Stimulated activated CD4-positive, alpha-beta T cell treated with anti-CD3 and anti-CD28 coated beads, TNF-alpha, amount 100 ng/mL, for 4 hours (primary cell): ENCODE data around the gene B3GALT4.
A peak's percentile ranks its signal among the peaks of the same experiment; 100 is the strongest.
"Not testable (repeated sequence)": the region's sequence is repeated elsewhere in the genome, so short reads cannot be mapped to it uniquely, and the experiment has no call there.

Experiments
- DNase-seq, 3 experiments: peaks; one replicate each; pipeline ENCODE4 v3.0.0-alpha.2; 2020; ENCODE audit warnings: low read depth in 3 of 3

Gene B3GALT4

DNA sequence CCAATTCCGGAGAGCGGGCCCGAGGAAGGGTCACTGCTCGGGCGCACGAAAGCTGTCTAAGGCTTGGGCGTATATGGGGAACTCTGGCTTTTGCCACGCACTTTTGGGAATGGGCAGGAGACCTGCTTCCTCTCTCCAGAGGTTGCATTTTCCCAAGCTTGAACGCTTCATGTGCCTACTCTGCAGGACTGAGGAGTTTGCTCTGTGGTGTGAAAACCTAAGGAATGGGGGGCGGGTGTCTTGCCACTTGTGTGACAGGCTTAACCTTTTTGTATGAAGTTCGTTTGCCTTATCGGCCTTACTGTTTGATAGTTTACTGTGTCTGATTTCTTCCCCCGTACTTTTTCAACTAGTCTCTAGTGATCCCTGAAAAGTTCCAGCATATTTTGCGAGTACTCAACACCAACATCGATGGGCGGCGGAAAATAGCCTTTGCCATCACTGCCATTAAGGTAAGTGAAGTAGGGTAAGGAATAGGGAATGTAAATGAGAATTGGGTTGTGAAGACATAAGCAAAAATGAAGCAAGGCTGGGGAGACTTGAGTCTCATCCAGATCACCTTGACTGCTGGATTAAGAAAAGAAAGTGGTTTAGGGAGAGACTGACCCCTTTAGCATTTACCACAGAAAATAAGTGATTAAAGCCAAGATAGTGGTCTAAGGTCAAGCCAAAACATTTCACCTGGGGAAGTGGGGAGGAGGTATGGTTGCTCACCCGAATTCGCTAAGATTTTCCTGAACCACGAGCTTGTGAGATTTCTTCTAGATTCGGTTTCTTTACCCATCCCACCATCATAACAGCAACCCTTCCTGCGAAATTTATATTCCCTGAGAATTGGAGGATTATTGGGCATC lies 4.4 kb upstream of the B3GALT4 start:
- DNase-seq, result no peak

DNA sequence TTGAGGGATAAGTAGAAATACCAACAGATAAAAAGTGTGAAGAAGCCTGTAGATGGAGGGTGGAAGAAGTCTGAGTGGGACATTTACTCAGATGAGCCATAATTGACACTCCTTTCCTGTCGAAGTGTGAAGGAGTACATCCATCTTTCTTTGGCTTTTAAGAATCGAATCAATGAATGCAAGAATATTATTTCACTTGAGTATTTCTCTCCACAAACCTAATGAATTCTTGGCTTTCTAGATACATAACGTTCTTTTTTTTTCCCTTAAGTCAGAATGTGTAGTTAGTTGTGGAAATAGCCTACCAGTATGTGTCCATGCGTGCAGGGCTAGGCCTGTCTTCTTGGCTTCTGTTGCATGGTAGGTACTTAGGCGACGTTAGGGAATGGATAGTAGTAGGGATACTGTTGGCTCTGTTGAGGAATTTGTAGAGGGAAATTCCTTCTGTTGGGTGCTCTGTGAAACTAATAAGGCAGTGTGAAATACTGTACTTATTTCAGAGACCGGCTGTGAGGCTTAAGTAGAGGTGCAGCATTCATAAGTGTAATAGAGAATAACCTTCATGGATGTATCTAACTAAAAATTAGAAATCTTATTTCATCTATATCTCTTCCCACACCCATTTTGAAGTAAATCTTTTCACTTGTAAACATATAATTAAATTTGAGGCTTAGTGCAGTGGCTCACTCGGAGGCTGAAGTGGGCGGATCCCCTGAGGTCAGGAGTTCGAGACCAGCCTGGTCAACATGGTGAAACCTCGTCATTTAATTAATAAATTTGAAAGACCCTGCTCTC lies 3.6 kb upstream of the B3GALT4 start:
- DNase-seq, result no peak

DNA sequence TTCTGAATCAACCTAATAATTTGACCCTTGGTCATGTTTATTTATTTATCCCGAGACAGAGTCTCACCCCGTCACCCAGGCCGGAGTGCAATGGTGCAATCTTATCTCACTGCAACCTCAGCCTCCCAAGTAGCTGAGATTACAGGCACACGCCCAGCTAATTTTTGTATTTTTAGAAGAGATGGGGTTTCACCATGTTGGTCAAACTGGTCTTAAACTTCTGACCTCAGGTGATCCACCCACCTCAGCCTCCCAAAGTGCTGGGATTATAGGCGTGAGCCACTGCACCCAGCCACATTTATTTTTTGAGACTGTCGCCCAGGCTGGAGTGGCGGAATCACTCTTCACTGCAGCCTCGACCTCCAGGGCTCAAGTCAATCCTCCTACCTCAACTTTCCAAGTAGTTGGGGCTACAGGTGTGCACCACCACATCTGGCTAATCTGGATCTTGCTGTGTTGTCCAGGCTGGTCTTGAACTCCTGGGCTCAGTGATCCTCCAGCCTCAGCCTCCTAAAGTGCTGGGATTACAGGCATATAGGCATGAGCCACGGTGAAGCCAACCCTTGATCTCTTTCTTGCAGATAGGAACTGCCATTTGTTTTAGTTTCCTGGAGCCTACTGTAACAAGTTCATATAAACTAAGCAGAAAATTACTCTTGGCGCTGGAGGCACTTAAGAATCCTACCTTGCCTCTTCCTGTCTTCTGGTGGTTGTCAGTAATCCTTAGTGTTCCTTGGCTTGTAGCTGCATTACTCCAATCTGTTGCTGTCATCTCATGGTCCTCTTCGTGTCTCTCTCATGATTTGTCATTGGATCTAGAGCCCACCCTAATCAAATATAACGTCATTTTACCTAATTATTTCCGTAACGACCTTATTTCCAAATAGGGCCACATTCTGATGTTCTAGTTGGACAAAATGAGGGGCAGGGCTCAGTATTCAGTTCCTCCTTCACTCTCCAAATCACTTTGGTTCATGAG lies 2.7 kb upstream of the B3GALT4 start:
- no peak for DNase-seq

DNA sequence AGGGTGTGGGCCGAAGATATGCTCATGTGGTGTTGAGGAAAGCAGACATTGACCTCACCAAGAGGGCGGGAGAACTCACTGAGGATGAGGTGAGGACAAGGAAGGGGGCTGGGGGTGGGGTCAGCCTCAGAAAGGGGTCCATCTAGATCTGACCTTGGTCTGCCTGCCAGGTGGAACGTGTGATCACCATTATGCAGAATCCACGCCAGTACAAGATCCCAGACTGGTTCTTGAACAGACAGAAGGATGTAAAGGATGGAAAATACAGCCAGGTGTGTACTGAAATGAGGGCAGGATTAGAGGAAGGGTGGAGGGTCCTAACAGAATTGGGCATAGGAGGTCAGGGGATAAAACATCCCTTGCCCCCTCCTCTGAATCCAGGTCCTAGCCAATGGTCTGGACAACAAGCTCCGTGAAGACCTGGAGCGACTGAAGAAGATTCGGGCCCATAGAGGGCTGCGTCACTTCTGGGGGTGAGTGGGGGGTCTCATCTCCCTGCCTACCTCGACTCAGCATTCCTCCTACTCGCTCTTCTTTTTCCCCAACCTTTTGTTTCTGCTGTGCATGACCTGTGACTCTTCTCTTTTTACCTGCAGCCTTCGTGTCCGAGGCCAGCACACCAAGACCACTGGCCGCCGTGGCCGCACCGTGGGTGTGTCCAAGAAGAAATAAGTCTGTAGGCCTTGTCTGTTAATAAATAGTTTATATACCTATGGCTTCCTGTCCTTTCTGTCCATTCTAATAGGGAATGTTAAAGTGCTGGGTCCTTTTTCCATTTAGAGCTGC lies 935 bp upstream of the B3GALT4 start:
- not testable (repeated sequence) for DNase-seq

DNA sequence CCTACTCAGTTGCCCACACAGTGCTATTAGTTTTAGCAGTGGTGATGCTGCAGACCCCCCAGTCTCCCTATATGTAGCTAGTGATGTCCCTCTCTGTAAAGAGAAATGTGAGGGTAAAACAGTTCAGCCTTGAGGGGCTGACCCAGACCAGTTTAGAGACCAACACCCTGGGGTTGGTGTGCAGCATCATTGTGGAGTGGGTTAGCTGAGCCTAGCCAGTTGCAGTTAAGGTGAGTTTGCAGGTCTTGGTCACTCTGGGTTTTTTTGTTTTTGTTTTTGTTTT lies 401 bp upstream of the B3GALT4 start:
- DNase-seq, result no peak

DNA sequence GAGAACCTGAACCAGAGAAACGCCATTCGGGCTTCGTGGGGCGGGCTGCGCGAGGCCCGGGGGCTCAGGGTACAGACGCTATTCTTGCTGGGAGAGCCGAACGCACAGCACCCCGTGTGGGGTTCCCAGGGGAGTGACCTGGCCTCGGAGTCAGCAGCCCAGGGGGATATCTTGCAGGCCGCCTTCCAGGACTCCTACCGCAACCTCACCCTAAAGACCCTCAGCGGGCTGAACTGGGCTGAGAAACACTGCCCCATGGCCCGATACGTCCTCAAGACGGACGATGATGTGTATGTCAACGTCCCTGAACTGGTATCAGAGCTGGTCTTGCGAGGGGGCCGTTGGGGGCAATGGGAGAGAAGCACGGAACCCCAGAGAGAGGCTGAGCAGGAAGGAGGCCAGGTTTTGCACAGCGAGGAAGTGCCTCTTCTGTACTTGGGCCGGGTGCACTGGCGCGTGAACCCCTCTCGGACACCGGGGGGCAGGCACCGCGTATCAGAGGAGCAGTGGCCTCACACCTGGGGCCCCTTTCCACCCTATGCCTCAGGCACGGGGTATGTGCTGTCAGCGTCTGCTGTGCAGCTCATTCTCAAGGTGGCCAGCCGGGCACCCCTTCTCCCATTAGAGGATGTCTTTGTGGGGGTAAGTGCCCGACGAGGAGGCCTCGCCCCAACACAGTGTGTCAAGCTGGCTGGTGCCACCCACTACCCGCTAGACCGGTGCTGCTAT lies 904 bp downstream of the B3GALT4 start:
- no peak for DNase-seq

DNA sequence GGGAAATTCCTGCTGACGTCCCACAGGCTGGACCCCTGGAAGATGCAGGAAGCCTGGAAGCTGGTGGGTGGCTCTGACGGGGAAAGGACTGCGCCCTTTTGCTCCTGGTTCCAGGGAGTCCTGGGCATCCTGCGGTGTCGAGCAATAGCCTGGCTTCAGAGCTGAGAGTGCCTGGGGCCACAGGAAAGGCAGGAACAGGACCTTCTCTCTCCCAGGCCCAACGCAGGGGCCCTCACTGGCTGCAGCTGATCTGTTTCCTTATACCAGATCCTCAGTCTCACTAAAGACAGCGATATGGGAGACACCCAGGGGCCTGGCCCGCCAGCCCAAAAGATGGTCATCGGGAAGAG lies 1.4 kb downstream of the B3GALT4 start:
- DNase-seq, result no peak

DNA sequence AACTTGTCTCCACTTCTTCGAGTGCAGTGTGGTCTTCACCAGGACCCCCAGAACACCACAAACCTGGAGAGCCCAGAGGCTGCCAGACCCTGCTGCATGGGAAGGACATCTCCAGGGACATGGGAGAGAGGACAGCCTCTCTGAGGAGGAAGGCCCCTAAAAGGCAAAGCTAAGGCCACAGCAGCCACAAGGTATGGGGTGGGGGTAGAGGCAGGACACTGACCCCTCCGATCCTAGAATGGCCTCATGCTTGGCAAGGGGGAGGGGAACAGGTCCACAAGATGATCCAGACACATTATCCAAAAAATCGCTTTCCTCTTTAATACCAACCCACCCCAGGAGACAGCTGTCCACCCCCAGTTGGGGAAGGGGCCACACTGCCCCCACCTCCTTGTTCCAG lies 1.9 kb downstream of the B3GALT4 start:
- no peak for DNase-seq

DNA sequence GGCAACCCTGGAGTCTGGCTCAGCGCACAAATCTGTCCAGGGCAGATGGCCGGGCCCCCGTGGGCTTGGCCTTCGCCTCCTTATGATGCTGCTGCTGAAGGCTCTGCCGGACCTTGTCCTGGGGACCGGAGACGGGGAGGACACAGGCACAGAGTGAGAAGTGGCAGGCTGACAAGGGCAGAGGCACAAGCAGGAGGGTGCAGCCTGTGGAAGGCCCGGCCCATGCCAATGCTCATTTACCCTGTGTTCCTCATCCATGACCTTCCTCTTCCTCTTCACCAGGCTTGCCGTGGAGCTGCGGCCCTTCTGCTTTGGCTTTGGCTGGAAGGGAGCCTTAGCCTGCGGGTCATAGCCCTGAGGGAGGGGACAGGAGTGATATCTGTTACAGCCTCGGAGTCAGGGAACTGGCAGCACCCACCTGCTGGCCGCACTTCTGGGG lies 2.4 kb downstream of the B3GALT4 start:
- no peak for DNase-seq

DNA sequence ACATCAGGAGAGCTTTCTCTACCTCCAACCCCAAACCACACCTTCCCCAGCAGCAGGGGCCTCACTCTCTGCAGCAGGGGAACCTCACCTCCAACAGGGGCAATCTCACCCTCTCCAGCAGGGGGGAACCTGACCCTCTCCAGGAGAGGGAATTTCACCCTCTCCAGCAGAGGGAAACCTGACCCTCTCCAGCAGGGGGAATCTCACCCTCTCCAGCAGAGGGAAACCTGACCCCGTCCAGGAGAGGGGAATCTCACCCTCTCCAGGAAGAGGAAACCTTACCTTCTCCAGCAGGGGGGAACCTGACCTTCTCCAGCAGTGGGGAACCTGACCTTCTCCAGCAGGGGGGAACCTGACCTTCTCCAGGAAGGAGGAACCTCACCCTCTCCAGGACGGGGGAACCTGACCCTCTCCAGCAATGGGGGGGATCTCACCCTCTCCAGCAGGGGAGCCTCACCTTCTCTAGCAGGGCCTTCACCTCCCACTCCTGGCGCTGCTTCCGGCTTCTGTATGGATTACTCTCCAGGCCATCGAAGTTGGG lies 3.1 kb downstream of the B3GALT4 start:
- DNase-seq, result no peak

DNA sequence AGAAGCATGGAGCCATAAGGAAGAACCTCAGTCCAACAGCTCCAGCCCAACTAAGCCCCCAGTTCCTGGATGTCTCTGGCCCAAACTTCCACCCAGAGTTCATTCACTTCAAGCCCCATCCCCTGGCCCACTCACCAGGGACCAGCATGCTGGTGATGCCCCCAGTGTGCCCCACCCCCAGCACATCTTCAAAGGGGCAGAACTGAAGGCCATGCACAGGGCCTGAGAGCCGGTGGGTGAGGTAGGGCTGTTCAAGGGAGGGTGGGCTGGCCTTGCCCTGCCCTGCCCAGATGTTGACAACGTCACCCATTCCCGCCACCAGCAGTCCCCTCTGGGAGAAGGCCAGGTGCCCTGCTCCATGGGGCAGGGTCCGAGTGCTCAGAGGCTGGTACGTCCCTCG lies 3.6 kb downstream of the B3GALT4 start:
- DNase-seq, result no peak

DNA sequence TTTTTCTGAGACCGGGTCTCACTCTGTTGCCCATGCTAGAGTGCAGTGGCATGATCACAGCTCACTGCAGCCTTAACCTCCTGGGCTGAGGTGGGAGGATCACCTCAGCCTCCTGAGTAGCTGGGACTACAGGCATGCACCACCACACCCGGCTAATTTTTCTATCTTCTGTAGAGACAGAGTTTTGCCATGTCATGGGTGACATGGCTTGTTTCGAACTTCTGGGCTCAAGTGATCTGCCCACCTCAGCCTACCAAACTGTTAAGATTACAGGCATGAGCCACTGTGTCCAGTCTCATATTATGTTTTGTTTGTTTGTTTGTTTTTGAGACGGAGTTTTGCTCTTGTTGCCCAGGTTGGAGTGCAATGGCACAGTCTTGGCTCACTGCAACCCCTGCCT lies 8.3 kb downstream of the B3GALT4 start:
- not testable (repeated sequence) for DNase-seq

DNA sequence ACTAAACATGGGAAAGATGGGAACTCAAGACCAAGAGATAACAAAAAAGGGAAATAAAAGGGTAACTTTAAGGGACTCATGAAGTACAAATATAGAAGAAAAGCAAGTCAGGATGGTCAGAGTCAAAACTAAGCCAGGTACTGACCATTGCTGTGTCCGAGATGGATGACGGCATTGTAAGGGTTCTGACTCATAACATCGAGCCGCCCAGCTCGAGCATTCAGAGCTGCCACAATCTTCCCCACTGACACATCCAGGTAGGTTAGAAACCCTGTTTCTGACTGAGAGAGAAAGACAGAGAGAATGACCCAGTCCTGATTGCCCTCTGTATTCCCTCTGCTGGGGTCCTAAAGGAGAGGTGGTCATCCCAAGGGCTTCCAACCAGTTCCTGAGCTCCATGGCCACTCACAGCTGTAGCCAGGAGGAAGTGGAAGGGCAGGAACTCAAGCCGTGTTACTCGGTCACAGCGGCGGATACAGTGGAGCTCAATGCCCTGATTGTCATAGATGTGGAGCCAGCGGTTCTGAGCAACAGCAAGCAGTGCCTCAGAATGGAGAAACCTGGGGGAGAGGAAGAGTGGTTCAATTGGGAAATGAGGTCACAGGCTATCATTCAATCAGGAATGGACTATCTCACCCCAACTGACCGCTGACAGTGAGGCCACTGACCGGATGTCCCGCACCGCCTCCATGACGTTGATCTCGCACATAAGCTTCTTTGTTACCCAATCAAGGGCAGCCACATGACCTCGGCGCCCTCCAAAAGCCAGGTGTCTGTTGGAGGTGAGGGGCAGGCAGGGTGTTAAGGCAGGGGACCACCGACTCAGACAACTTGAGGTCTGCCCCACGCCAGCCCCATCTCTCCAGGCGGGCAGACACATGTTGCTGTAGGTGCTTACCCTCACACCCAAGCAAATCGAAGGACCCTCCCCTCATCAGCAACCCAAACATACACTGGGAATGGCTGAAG lies 10.3 kb downstream of the B3GALT4 start:
- DNase-seq, result no peak

DNA sequence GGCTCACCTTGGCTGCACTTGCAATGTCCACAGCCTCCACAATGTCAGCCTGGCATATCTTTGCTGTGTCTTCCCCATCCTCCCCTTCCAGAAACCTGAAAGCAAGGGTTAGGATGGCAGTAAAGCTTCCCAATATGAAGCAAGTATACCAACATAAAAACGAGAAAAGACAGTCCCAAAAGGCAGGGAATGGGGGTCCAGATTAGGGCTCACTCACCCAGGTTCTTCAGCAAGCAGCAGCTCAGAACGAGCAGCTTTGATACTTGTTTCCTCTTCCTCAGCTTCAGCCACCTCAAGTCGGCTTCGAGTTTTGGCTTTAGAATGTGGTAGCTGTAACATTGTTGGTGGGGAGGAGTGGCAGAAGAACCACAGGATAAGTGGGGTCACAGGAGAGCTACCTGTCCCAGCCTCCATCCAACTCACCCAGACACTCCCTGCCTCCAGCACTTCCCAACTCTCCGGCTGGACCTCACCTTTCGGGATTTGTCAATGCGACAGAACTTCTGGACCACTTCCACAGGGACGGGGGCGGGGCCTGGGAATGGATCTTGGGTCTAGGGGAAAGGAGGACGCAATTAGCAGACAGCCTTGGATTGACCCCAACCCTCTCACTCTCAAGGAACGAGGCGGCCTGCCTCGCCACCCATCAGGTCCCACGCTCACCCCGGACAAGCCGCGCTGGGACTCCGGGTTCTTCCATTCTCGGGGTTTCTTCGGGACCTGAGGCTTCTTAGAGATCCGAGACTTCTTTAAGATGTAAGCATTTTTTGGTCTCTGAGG lies 11.4 kb downstream of the B3GALT4 start:
- no peak for DNase-seq

DNA sequence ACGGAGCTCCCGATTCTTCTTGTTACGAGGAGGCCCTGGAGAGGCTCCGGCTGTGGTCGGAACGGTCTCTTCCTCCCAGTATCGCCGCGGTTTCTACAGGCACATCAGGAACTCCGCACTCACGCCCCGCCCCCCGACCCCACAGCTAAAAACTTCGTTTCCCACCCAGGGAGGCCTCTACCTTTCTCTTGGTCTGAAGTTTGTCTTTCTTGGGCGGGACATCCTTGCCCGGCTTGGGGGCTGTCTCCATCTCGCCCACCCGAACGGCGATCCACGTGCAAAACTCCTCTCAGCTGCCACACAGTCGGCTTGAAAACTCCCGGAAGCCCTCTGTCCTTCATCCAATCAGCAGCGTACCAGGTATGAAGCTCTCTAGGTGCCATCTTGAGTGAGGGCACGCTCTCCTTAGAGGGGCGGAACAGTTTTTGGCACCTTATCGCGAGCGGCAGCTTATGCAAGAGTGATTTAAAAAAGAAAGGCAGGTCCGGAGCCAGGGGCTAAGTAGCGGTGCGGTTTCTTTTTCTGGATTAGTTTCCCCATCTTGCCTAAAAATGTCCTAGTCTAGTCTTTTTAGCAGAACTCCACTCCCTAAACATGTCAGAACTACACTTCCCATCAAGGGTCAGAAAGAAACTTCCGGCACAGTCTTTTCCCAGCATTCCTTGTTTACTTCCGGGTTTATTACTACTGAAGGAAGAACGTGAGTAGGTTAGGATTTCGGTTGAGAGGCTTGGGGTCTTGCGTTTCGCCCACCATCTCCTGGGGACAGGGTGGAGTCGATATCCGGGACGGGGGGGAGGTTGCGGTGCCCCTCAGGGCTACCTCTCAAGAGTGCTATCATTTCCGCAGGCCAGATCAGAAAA lies 12.2 kb downstream of the B3GALT4 start, which contains the start of the genes PFDN6 and WDR46:
Gene PFDN6, plus strand, starts transcription at position 681 of the 863 bp plus-strand sequence. CDS start 256 bp downstream, outside the sequence.
Gene WDR46, minus strand, starts transcription at position 319 of the 863 bp plus-strand sequence. Its CDS starts 69 bp downstream, at position 250.
- peak; percentile 46 to 67 (median 66) for DNase-seq

DNA sequence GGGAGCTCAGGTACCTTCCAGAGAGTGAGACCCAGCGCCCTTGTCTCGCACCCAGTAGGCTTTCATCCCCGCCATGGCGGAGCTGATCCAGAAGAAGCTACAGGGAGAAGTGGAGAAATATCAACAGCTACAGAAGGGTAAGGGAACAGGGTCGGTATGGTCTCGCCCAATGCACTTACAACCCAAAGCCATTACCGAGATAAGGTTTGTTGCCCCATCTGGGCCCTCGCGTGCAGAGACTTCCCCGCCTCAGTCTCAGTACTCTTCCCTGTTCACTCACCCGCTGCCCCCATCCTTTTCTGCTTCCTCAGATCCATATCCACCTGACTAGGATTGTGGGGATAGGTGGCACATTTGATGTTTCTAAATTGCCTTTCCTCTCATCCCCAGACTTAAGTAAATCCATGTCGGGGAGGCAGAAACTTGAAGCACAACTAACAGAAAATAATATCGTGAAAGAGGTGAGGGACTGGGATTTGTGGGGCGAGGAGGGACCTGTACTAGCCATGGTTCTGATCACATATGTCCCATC lies 12.9 kb downstream of the B3GALT4 start:
- no peak for DNase-seq

DNA sequence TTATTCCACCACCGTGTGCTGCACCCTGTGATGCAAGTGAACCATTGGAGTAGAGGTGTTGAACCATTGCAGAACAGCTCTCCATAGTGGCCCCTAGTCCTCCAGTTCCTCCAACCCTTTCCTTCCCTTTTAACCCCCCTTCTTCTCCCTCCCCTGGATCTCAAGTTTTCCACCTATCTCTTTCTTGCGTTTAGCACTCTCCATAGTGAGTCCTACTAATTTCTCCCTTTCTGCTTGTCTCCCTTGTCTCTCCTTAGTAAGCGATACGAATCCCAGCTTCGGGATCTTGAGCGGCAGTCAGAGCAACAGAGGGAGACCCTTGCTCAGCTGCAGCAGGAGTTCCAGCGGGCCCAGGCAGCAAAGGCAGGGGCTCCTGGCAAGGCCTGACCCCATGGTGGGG lies 13.5 kb downstream of the B3GALT4 start:
- DNase-seq, result no peak
